Hematopoietic multipotent progenitor cell (in vitro differentiated cells): ENCODE measurements around the gene MLC1. TPM values are rescaled to one million over a fixed set of nuclear protein-coding genes. Genes with fewer than 3 reads are reported as not detected.

ENCODE experiments used
- DNase-seq, 3 donors: peaks; one replicate each; pipeline ENCODE4 v3.0.0-alpha.2; 2011 to 2015; ENCODE audit warnings: low read depth in 2 of 3, low spot score in 2 of 3
- total RNA-seq: library from RNA; depleted of rRNA; stranded (reverse); fragments of >200 nt; gene quantifications from one replicate; pipeline ENCODE4 v1.2.3, GENCODE V29; 2012

The MLC1 gene
- total RNA-seq, 1 donor: 139 TPM

DNA sequence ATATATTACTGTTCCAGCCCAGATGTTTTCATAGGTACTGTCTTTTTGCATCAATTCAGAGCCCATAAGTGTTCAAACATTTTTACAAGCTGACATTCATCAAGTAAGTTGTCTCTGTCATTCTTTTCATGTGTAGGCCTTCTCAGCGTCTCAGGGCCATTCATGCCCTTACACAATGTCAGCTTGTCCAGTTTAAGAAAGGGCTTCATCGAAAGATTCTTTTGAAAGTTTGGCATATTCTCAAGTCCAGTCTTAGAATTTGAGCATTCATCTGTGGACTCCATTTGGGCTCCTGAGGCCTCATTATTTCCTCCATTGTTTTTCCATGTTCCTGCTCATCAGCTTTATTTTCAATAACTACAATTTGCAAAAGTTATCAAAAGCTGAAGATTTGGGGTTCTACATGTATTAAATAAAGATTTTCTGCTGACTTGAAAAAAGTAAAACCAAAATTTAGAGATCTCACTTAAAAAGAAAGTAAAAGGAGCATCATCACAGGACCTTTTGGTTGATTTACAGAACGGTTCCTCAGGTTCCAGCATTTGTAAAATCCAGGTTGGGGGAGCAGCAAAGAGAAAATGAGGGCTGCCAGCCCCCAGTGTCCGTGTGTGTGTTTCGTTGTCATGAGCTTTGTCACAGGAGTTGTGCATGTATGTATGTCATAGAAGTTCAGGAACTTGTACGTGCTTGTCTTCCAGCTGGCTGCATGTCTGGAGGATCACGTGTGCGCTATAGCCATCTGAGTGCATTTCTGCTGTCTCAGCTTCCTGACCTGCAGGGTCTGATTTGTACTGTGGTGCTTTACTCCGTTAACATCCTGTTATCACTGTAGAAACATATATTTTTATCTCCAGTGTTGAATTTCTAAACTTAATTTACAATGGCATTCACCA, 20.2 kb upstream of the MLC1 start:
- DNase-seq: peak in 2 of 3 donors; percentile 72 to 81

DNA sequence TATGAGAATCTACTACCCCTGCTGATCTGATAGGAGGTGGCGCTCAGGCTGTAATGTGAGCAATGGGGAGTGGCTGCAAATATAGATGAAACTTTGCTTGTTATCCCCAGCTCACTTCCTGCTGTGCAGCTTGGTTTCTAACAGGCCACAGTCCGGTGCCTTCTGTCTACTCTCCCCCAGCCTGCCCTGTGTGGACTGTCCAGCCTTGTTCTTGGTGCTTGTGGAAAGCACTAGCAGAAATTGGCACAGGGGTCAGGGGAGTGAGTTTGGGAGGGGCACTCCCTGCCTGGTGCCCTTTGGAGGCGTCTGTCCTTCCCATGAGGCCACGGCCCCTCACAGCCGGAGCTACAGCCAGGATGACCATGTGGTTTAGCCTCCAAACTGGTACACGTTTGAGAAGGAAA, 18.9 kb upstream of the MLC1 start:
- no peak for DNase-seq

DNA sequence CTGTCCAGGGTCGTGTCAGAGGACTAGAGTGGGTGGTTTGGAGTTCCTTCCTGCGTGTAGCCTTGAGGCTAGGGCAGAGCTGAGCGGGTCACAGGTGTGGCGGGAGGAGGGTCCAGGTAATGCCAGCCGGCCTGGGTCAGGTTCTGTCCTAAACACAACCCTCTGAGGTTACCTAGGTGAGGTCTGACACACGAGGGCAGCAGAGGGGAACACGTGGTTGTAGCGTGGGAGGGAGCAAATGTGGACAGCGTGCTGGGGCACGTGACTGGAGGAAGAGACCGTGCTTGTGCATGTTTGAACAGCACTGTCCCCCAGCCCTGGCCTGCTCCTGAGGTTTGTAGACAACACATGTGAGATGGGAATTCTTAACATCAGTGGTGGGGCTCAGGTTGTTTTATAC, 17.7 kb upstream of the MLC1 start:
- peak in 2 of 3 donors; percentile 35 to 42 for DNase-seq

DNA sequence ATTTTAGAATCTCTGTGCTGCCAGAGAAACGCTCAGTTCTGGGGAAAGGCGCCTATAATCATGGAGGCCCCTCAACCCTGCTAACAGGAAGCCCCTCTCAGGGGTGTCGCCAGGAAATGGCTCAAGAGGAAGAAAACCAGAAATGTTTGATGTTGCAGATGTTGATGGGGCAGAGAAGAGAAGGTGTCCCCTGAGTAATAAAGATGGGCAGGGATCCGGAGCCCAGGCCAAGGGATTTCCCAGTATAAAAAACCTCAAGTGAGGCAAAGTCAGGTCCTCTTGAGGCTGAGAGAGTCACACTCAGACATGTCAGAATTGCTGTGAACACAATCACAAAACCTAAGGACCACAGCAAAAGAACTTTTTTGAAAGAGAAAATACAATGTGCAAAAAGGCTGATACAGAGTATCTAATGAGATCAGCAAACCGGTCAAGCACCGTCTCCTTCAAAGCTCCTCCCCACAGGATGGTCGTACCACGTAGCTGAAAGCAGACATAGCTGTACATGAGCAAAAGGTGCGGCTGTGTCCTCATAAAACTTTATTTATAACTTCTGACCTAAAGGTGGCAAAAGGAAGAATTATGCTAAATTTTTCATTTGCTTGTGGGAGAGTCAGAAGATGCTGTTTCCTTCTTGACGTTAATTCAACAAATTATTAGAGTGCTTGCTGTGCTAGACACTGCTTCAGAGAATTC, 16.8 kb upstream of the MLC1 start:
- no peak for DNase-seq

DNA sequence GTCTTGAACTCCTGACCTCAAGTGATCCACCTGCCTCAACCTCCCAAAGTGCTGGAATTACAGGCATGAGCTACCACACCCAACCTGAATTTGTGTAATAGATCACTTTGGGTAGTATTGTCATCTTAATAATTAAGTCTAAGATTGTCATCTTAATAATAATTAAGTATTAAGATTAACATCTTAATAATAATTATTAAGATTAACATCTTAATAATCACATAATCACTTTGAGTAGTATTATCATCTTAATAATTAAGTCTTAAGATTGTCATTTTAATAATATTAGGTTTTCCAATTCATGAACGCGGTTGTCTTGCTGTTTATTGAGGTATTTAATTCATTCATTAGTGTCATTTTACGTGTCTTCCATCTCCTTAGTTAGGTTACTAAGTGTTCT, 12.8 kb upstream of the MLC1 start:
- DNase-seq: no peak

DNA sequence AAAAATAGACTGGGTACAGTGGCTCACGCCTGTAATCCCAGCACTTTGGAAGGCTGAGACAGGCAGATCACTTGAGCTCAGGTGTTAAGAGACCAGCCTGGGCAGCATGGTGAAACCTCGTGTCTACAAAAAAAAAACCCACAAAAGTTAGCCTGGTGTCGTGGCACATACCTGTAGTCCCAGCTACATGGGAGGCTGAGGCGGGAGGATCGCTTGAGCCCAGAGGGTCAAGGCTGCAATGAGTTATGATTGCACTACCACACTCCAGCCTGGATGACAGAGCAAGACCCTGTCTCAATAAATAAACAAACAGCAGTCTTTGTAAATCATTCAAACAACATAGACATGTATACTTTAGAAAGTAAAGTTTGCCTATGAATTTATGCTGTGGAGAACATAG, 7.1 kb upstream of the MLC1 start:
- DNase-seq: no peak

DNA sequence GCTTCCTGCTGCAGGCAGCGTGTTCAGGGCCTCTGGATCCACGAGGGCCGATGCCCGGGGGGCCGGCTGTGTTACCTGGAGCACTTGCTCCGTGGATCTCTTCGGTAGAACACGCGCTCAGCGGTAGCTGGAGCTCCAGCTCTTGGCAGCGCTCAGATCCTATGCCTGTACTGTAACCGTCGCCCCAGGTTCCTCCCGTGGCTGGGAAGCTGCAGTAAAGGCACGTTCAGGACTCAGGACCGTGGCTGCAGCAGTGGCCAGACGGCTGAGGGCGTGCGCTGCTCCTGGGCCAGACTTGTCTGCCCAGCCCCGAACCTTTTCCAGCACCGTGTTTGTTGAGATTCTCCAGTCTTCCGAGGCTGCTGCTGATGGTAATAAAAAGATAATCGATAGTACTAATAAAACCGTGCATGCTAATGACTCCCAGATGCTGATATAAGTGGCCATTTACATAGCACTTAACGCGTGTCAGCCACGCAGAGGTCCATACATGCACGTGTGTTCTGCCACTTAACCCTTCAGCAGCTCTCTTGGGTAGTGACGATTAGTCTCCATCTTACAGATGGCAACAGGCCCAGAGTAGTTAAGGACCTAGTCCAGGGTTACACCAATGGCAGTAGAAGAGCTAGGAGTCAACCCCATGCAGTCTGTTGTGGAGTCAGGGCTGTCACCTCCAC, 6.0 kb upstream of the MLC1 start:
- no peak for DNase-seq

DNA sequence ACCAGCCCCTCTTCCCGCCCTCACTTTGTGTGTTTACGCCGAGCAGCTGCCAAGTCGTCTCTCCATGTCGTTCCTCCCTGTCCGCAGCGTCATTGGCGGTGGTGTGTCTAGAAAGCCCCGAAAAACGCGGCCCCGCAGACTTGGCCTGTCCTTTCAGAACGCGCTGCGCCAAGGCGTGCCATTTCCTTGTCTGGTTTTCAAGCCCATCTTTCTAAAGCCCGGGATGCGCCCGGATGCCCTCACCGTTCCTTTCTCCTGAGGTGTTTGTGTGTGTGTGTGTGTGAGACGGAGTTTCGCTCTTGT, 5.1 kb upstream of the MLC1 start:
- no peak for DNase-seq

DNA sequence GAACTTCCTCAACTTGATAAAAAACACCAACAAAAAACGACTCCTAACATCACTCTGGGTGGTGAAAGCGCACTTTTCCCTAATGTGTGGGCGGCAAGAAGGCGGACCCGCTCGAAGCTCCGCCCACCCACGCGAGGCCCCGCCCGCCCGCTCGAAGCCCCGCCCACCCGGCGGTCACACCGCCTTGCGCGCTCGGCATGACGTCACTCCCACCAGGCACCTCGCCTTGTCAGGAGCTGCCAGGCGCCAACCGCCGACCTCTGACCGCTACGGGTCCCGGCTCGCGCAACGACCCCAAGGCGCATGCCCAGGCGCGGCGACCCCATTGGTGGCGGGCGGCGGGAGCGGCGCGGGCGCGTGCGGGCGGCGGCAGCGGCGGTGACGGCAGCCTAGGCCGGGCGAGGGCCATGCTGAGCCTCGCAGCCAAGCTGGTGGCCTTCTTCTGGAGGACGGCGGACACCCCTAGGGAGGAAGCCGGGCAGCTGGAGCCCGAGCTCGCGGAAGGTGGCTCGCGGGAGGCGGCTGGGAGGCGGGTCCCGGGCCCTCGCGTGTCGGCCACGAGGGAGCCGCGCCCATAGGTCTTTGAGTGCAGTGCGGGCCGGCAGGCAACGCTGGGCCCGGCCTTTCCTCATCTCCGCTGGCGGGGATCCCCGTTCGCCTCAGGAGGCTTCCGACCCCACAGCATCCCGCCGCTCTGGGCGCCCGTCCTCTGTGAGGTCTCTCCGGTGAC, 4.6 kb upstream of the MLC1 start, which contains the start of gene MOV10L1:
MOV10L1 (plus strand) TSS at position 325 of the 730 bp plus-strand sequence; CDS start at position 408, 83 bp downstream.
- DNase-seq: peak in 2 of 3 donors; percentile 57 to 59

DNA sequence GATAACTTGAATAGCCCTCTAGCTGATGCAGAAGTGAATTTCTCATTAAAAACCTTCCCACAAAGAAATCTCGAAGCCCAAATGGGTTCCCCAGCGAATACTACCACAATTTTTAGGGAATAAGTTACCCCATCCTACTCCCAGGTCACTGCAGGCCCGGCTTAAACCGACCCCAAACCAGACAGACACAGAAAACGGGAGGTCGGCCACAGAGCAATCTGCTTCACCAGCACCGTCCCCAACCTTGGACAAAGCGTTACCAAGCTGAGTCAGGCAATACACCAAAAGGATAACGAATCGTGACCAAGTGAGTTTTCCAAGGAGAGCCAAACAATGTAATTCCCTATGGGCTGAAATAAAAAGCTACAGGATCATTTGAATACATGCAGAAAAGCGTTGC, 4.0 kb upstream of the MLC1 start:
- DNase-seq: no peak

DNA sequence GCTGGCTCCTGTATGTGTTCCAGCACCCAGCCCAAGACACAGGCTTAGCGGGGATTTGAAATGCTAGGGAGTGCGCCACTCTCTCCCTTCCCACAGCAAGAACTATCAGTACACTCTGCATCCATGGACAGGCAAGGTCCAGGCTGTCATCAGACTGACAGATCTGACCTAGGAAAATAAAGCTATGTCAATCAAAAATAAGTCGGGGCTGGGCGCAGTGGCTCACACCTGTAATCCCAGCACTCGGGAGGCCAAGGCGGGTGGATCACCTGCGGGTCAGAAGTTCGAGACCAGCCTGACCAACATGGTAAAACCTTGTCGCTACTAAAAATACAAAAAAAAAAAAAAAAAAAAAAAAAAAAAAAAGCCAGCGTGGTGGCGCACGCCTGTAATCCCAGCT, 2.9 kb upstream of the MLC1 start:
- DNase-seq: no peak

DNA sequence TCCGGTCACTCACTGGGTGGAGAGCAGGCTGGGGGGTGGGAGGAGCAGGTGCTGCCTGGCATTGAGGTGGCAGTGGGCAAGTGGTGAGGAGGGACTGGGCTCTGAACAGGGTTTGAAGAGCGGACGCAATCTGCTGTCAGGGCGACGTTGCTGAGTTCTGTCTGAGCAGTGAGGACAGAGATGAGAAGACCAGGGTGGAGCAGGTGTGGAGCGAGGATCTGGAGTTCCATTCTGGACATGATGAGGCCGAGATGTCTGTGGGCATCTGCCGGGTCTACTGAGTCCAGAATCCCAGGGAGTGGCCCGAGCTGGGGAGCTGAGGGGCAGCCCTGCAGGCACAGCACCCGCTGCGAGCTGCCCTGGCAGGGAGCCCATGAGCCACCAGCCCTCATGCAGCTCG, 2.4 kb upstream of the MLC1 start:
- no peak for DNase-seq

DNA sequence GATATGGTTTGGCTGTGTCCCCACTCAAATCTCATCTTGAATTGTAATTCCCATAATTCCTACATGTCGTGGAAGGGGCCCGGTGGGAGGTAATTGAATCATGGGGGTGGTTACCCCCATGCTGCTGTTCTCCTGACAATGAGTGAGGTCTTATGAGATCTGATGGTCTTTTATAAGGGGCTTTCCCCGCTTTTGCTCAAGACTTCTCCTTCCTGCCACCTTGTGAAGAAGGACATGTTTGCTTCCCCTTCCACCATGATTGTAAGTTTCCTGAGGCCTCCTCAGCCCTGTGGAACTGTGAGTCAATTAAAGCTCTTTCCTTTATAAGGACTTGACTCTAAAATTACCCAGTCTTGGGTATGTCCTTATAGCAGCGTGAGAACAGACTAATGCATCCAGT, 1.7 kb upstream of the MLC1 start:
- DNase-seq: peak in 1 of 3 donors; percentile 38

DNA sequence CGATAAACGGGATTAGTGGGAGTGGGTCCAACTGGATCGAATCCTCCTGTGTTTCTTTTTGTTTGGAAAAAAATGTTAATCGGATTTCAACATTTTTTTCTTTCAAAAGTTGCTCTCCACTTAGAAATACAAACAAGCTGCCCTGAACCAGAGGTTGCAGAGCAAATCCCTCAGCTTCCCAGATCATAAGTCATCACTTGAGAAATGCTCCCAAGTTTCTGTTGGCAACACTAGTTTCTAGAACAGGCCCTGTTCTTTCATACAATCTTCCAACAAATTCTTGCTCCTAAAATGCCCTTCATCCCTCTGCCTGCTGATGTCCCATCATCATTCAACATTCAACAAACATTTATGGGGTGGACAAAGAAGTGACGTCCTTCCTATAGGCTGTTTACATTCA, 1.3 kb upstream of the MLC1 start:
- no peak for DNase-seq

DNA sequence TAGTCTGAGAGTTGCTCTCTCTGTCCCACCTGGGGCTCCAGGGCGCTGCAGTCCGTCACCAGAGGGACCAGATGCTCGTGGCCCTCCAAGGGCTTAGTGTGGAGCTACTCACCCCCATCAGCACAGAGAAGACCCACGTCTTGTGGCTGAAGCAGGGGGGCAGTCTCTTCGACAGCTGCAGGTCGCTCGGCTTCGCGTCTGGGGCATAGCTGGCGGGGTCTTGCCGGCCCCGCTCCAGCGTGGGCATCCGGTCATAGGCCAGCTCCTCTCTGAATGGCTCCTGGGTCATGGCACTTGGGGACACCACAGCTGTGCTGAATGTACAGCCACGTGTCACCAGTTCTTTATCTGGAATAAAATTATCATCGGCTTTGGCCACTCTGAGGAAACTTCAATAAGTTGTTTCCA, 608 bp downstream of the MLC1 start:
- DNase-seq: peak in 2 of 3 donors; percentile 18 to 32

DNA sequence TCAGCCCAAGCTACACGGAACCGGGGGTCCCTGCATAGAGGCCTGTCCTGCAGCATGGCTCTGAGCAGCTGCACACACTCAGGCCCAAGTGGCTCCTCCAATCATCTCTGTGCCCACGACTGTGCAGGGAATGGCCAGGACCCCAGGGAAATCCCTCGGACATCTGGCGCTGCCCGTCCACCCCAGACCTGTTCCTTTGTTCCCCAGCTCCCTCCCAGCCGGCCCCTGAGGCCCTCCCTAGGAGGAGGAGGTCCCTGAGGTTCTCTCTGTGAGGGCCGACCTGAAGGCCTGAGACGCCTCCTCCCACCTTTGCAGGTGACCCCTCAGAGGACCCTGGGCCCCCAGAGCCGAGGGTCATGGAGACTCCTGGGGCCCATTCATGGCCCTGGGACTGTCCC, 1.1 kb downstream of the MLC1 start:
- no peak for DNase-seq

DNA sequence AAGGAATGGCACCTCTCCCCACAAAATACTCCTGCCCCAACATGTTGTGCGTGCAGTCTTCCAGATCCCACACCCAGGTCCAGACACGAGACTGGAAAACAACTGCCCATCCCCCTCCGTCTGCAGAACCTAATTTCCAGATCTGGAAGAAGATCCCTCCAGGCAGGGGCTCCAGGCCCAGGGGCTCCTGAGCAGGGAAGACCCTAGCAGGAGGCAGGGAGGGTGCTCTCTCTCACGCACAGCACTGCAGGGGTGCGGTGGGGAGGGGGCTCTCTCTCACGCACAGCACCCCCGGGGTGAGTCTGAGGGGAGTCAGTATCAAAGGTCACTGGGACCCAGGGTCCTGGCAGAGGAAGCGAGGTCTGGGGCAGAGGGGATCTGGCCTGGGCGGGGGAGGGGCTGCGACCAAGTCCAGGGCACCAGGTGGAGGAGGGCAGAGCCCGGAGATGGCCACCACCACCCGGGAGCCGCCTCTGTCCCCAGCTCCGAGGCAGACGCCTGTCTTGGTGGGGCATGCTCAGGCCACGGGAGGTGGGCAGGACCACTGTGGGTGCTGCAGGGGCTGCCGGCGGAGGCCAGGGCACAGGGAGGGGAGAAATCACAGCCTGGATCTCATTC, 1.7 kb downstream of the MLC1 start:
- DNase-seq: no peak

DNA sequence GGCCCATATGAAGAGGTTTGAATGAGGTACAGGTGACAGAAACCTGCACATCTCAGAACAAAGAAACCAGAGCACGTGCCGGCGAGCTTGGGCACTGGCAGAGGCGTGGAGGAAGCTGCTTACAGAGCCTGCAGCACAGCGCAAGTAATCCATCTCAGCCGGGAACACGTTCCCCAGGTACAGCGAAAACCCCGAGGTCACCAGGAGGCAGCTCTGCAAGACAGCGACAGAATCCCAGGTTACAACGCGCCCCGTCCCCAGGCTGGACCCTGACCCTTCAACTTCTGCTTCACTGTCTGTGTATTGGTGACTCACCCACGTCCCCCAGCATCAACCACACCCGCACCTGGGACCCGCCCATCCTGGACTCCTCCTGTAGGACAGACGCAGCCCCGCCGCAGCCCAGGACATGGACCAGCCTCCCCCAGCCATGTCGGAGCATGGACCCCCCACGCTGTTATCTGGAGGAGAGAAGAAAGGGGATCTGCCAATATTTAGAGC, 2.2 kb downstream of the MLC1 start:
- no peak for DNase-seq

DNA sequence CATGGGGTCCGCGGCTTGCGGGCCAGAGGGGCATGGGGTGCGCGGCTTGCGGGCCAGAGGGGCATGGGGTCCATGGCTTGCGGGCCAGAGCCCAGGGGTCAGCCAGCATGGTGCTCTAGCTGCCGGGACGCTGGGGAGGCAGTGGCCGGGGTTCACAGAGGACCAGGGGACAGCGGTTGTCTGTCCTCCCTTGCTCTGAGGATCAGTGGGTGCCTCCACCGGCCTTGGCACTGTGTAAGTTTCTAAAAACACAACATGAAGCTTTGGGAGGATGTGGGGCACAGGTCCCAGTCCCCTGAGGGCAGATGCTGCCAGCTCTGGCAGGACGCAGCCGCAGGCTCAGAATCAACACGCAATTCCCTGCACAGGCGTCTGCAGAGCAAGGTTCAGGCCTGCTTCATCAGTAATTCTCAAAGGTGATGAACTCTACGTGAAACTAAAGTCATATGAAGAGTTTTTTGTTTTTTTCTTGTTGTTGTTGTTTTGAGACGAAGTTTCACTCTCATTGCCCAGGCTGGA, 3.0 kb downstream of the MLC1 start:
- no peak for DNase-seq
